ENCODE data around the gene PPP6R2.
"Not testable (repeated sequence)": the region's sequence is repeated elsewhere in the genome, so short reads cannot be mapped to it uniquely, and the experiment has no call there.

PPP6R2 gene

DNA sequence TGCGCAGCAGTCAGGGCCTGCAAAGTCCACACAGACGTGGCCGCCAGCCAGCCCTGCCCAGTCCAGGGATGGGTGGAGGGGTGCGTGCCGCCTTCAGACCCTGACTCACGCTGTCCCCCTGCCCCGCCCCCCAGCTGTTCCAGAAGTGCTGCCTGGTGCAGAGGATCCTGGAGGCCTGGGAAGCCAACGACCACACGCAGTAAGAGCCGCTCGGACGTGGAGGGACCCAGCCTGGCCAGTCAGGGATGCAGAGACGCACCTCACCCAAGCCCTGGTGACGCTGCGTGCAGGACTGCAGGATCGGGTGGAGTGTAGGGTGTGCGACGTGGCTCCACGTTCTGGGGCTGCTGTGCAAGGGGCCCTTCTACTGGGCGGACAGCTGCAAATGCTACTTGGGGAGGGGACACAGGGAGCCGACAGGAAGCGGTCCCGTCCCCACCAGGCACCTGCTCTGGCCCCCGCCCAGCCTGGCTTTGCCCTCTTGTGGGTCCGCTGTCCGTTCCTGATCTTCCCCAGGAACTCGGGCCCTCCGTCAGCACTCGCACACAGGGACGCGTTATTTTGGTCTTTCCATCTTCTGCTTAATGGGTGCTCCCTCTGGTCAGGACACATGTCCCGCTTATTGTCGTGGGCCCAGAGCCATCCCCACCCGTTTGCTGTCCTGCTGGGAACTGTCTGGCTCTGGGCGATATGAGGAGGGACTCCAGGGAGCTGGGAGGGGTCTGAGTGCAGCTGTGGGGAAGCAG is 89.2 kb downstream of the PPP6R2 start:
- DNase-seq (ENCODE audit: low spot score): no peak
- no peak overlapping the region for H3K4me3 ChIP-seq
- TF ChIP-seq, protein P1, sequence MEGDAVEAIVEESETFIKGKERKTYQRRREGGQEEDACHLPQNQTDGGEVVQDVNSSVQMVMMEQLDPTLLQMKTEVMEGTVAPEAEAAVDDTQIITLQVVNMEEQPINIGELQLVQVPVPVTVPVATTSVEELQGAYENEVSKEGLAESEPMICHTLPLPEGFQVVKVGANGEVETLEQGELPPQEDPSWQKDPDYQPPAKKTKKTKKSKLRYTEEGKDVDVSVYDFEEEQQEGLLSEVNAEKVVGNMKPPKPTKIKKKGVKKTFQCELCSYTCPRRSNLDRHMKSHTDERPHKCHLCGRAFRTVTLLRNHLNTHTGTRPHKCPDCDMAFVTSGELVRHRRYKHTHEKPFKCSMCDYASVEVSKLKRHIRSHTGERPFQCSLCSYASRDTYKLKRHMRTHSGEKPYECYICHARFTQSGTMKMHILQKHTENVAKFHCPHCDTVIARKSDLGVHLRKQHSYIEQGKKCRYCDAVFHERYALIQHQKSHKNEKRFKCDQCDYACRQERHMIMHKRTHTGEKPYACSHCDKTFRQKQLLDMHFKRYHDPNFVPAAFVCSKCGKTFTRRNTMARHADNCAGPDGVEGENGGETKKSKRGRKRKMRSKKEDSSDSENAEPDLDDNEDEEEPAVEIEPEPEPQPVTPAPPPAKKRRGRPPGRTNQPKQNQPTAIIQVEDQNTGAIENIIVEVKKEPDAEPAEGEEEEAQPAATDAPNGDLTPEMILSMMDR (IDR thresholded peaks at IDR 0.05): no peak
- H3K27ac ChIP-seq: no peak overlapping the region

DNA sequence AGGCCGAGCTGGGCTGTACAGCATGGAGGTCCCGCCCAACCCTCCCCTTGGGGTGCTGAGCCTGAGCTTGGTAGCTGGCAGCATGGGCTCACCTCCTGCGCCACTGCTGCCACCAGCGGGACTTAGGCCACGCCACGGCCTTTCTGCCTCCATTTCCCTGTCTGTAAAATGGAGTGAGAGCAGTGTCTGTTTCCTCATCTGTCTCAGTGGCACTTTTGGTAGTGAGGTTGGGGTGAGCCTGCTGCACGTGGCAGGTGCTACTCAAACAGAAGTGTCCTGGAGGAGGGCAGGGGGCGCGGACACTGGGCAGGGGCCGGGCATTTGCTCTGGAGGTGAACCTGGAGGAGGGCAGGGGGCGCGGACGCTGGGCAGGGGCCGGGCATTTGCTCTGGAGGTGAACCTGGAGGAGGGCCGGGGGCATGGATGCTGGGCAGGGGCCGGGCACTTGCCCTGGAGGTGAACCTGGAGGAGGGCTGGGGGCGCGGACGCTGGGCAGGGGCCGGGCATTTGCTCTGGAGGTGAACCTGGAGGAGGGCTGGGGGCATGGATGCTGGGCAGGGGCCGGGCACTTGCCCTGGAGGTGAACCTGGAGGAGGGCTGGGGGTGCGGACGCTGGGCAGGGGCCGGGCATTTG is 89.9 kb downstream of the PPP6R2 start:
- DNase-seq (ENCODE audit: low spot score); H3K27ac ChIP-seq: not testable (repeated sequence)

DNA sequence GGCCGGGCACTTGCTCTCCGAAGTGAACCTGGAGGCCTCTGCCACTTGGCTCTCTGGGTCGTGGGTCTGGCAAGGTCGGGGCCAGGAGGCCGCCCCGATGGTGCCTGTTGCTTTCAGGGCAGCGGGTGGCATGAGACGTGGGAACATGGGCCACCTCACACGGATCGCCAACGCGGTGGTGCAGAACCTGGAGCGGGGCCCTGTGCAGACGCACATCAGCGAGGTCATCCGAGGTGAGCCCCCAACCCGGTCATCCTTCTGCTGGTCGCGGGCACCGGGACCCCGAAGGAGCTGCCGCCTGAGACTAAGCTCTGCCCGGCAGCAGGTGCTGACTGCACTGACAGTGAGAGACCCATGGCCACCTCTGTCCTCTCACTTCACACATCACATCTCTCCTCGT is 91.7 kb downstream of the PPP6R2 start:
- Histone ChIP-seq H3K4me3 (no peak overlapping the region), H3K27ac (no peak overlapping the region)
- TF ChIP-seq, protein P1 (IDR thresholded peaks at IDR 0.05): no peak
- no peak for DNase-seq (ENCODE audit: low spot score)

More for the DNA sequence above, 89.9 kb downstream of the PPP6R2 start:
- not testable (repeated sequence) for H3K4me3 ChIP-seq

DNA sequence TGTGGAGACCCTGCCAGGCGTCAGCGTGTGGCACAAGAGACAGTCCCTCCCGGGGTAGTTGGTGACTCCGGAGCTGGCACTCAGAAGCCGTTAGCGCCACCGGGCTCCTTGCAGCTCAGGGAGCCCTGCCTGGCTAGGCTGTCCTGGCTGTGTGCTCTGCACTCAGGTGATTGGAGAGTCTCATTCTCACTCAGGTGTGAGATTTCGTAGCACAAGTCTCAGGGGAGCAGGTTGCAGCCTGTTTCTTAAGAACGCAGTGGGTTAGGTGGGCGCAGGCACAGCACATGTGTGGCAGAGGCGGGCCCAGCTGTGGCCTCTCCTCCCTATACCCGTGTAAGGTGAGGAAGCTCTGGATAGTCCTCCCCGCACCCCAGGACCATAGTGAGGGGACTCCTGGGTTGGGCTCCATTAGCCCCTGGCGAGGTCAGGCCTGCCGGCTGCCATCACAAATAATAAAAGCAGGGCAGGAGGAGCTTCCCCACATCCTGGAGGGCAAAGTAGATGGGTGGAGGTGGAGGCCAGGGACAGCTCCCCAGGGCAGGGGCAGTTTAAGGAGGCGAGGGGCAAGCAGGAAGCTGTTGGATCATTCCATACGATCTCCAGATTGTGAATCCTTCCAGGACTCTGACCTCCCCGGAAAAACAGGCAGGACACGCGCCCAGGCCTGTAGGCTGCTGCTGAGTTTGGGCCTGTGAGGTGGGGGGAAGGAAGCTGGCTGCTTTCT is 92.3 kb downstream of the PPP6R2 start:
- no peak for DNase-seq (ENCODE audit: low spot score)
- TF ChIP-seq, protein P1 (IDR thresholded peaks at IDR 0.05): no peak
- H3K4me3 ChIP-seq: no peak overlapping the region
- no peak overlapping the region for H3K27ac ChIP-seq

DNA sequence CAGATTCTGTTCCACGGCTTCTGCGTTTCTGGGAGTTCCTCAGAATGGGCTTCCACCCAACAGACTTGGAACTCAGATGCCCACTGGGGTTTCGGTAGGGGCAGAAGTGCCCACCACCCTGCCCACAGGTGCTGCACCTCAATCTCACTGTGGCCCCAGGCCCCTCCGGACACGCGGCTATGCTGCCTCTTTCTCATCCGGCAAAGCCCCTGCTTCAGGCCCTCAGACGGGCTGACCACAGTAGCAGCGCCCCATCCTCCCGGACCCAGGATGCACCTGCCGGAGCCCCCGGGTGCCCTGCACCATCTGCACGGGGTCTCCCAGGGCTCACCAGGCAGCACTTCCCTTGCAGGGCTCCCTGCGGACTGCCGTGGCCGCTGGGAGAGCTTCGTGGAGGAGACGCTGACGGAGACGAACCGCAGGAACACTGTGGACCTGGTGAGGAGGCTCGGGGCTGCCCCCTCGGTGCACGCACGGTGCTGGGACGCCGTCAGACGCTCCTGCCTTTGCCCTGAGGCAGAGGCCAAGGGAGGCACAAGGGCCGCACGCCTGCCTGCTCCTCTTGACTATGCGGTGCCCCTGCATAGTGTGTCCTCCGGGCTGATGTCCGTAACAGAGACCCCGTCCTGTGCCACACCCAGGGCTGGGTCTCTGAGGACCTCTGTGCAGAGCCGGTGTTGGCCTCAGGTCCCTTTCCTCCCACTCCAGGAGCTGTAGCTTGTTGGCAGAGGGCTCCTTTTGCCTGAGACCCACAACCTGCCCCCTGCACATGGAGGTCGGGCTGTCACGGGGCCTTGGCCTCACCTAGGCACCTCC is 93.1 kb downstream of the PPP6R2 start:
- DNase-seq (ENCODE audit: low spot score): no peak
- TF ChIP-seq, protein P1 (IDR thresholded peaks at IDR 0.05): no peak
- Histone ChIP-seq H3K4me3 (no peak overlapping the region), H3K27ac (no peak overlapping the region)

DNA sequence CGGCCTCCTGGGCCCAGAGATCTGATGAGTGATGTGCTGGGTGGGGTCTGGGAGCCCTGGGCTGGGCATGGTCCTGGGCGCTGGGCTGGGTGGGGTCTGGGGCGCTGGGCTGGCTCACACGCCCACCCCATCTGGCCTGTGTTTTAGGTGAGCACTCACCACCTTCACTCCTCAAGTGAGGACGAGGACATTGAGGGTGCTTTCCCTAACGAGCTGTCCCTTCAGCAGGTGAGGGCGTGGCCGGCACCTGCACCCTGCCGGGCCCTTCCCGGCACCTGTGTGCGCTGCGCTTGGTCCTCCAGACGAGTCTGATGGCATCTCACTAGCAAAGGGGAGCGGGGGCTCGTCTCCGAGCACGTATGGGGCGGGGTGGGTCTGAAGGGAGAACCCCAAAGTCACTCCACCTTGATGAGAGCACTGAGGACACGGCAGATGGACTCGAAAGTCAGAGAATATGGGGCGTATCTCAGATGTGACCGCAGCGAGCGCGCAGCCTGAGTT is 93.8 kb downstream of the PPP6R2 start:
- TF ChIP-seq, protein P1 (IDR thresholded peaks at IDR 0.05): no peak
- no peak for DNase-seq (ENCODE audit: low spot score)
- H3K27ac ChIP-seq: no peak overlapping the region
- no peak overlapping the region for H3K4me3 ChIP-seq

Measured in coronary artery (tissue), 2 donors.